GM19099 (cell line): ENCODE measurements around the gene NUP210.
A peak's percentile ranks its signal among the peaks of the same experiment; 100 is the strongest.

Experiments
- POLR2A ChIP-seq: IDR thresholded peaks from 3 replicates; pipeline ENCODE4 v1.6.1; 2011; ENCODE audit warnings: low read depth; ENCODE audit not compliant: insufficient read length; ENCODE audit errors: extremely low read depth

NUP210 gene

DNA sequence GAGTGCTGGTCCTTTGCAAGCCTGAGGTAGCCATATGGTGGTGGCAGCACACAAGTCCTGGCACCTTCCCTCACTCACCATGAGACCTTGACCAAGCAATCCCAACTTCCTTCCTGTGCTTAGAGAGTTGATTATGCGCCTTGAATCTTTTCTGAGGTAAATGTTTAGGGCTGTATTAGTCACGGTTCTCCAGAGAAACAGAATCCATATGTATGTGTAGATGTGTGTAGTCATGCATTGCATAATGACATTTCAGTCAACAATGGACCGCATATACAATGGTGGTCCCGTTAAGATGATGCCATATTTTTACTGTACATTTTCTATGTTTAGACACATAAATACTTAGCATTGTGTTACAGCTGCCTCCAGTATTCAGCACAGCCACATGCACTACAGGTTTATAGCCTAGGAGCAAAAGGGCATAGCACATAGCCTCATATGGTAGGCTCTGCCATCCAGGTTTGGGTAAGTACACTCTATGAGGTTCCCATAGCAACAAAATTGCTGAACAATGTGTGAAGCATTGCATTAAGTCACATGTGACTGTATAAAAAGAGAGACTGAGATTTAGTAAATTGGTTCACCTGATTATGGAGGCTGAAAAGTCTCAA lies 20.2 kb upstream of the NUP210 start:
- no peak for TF ChIP-seq POLR2A

GRCh38 chr3:13433912-13434311 lies 13.8 kb upstream of the NUP210 start:
- no peak for TF ChIP-seq POLR2A

DNA sequence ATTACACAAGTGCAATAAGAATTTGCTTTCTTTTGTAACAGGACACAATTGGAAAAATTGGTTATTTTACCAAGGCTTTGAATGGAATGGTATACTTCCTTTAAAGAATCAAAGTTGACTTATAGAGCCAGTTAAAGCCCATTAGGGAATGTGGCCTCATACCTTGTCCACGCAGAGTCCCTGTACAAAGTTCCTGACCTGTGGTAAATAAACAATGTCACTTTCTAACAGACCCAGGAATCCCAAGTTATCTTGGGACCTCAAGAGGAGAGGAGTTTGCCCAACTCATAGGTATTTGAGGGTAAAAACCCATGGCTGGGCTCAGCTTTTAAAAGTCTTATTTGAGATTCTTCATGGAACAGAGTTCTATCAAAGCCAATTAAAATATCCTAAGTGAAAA lies 12.0 kb upstream of the NUP210 start:
- no peak for TF ChIP-seq POLR2A

GRCh38 chr3:13429631-13430291 lies 9.6 kb upstream of the NUP210 start:
- TF ChIP-seq POLR2A = no peak

- no peak for TF ChIP-seq POLR2A
Measured at GRCh38 chr3:13427662-13428603, 7.8 kb upstream of the NUP210 start.

- TF ChIP-seq POLR2A = no peak
Measured at GRCh38 chr3:13426591-13426990, 6.5 kb upstream of the NUP210 start.

- no peak for TF ChIP-seq POLR2A
Measured at GRCh38 chr3:13425689-13426088, 5.6 kb upstream of the NUP210 start.

- no peak for TF ChIP-seq POLR2A
Measured at GRCh38 chr3:13424865-13425617, 4.9 kb upstream of the NUP210 start.

DNA sequence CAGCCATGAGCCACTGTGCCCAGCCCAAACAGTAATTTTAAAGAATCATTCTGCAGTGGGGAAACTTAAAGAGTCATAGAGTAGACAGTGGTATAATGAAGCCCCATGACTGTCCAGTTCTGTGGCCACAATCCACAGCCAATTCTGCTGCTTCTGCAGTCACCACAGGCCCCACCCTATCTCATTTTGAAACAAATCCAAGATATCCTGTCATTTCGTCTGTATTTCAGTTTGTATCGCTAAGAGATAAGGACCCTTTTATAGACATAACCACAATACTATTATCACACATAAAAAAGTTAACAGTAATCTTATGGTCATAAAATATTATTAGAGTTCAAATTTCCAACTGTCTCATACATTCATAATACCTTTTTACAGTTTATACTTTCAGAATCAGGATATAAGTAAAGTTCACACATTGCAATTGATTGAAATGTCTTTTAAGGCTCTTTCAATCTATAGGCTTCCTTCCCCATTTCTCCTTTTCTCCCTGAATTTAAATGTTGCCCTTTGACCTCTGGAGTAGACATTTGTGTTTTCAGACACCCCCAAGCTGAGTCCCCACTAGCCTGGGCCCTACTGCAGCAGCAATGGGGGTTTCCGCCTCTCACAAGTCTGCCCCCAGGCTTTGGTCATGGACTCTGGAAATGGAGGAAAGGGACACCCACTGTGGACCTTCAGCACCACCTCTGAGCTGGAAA lies 4.2 kb upstream of the NUP210 start:
- no peak for TF ChIP-seq POLR2A

GRCh38 chr3:13420831-13421765 lies 976 bp upstream of the NUP210 start:
- peak; percentile 43 for TF ChIP-seq POLR2A

DNA sequence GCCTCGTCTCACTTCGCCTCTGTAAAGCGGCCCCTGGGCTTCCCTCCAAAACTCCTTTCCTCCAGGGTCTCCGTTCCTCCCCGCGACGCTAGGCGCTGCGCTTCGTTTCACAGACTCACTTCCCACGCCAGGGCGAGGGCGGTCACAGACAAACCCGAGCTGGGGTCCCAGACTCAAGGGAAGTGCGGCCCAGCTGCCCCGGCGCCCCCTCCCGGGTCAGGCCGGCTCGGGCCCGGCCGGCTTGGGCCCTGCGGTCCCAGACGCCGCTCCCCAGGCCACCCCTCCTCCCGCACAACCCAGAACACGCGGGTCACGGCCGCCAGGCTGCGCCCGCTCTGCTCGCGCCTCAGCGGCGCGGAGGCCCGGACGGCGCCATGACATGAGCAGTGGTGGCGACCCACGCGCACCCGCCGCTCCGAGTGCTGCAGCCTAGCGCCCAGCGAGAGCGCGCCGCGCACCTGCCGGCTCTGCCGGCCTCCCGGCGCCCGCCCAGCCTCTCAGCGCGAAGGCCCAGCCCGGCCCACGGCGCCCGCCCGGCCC lies 547 bp downstream of the NUP210 start:
- no peak for TF ChIP-seq POLR2A

DNA sequence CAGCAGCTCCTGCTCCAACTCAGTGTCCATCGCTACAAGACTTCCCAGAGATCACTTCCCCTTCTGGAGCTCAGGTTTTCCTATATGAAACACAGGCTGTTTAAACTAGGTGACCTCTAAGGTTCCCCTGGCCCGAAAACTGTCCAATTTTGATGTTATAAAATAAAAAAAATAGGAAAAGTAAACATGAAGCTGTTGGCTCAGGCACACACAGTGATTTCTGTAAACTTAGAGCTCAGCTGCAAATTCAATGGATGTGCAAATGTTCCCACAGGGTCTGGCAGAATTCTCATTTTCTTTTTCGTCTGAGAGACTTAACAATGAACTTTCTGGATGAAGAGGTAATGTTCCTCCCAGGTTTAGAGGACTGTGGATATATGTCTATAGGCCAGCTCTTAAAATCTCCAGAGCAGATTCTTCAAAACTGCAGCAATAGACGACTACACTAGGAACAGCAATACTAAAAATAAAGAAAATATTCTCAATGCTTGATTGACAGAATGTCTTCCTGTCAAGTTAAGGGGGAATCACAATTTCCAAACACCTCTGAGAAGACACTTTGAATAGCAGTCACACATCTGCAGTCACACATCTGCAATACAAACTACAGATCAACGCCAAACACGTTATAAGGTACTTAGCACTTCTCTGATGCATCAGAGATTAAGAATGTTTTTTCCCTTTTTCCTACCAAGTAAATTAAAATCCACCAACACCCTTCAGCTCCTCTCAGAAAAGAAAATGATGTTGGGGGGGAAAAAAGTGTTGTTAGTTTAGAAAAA lies 2.8 kb downstream of the NUP210 start:
- TF ChIP-seq POLR2A = no peak
